H9 (cell line): ENCODE data around the gene KRTAP4-2. TPM values are rescaled to one million over a fixed set of nuclear protein-coding genes. Genes with fewer than 3 reads are reported as not detected.

Experiments used
- DNase-seq: peaks from one replicate; pipeline ENCODE4 v3.0.0-alpha.2; 2017
- H2AFZ ChIP-seq: one replicate; pipeline ENCODE4 v1.6.1; 2013; ENCODE audit warnings: mild to moderate bottlenecking, low read length, control low read depth, moderate library complexity
- H2AK5ac ChIP-seq: 2 replicates; pipeline ENCODE4 v1.6.1; 2013; ENCODE audit warnings: low read length, control low read depth, mixed read lengths; ENCODE audit not compliant: insufficient read length
- H2BK120ac ChIP-seq: one replicate; pipeline ENCODE4 v1.6.1; 2013; ENCODE audit warnings: low read depth, mild to moderate bottlenecking, low read length, control low read depth, inconsistent platforms; ENCODE audit not compliant: poor library complexity, severe bottlenecking
- H2BK12ac ChIP-seq: 2 replicates; pipeline ENCODE4 v1.6.1; 2013; ENCODE audit warnings: low read length, control low read depth, mixed read lengths, low read depth; ENCODE audit not compliant: insufficient read length
- H2BK15ac ChIP-seq: 2 replicates; pipeline ENCODE4 v1.6.1; 2013; ENCODE audit warnings: low read depth, low read length, control low read depth
- H2BK20ac ChIP-seq: one replicate; pipeline ENCODE4 v1.6.1; 2013; ENCODE audit warnings: low read depth, mild to moderate bottlenecking, low read length, control low read depth, inconsistent platforms; ENCODE audit not compliant: poor library complexity, severe bottlenecking
- H2BK5ac ChIP-seq: 2 replicates; pipeline ENCODE4 v1.6.1; 2013; ENCODE audit warnings: low read length, control low read depth, mixed read lengths; ENCODE audit not compliant: insufficient read length
- H3K14ac ChIP-seq: 2 replicates; pipeline ENCODE4 v1.6.1; 2013; ENCODE audit warnings: low read length, control low read depth; ENCODE audit not compliant: insufficient read depth
- H3K18ac ChIP-seq: 2 replicates; pipeline ENCODE4 v1.6.1; 2013; ENCODE audit warnings: low read depth, mild to moderate bottlenecking, mixed read lengths, low read length, control low read depth; ENCODE audit not compliant: insufficient read length
- H3K23ac ChIP-seq: 2 replicates; pipeline ENCODE4 v1.6.1; 2013; ENCODE audit warnings: low read length, control low read depth, mixed read lengths, low read depth; ENCODE audit not compliant: insufficient read length
- H3K23me2 ChIP-seq: 2 replicates; pipeline ENCODE4 v1.6.1; 2013; ENCODE audit warnings: low read depth, mild to moderate bottlenecking, mixed read lengths, low read length, control low read depth; ENCODE audit not compliant: insufficient read length, poor library complexity, severe bottlenecking
- H3K27ac ChIP-seq: 2 replicates; pipeline ENCODE4 v1.5.1; 2013; ENCODE audit warnings: low read length, control low read depth, mixed read lengths, low read depth; ENCODE audit not compliant: insufficient read length
- H3K27me3 ChIP-seq: 2 replicates; pipeline ENCODE4 v1.6.1; 2013; ENCODE audit warnings: low read length, control low read depth, inconsistent platforms; ENCODE audit not compliant: insufficient read depth
- H3K4ac ChIP-seq: 2 replicates; pipeline ENCODE4 v1.6.1; 2013; ENCODE audit warnings: low read depth, mild to moderate bottlenecking, control low read depth, inconsistent platforms, low read length, moderate library complexity
- H3K4me1 ChIP-seq: 2 replicates; pipeline ENCODE4 v1.6.1; 2013; ENCODE audit warnings: low read length, control low read depth, inconsistent platforms; ENCODE audit not compliant: insufficient read depth
- H3K4me2 ChIP-seq: 2 replicates; pipeline ENCODE4 v1.6.1; 2013; ENCODE audit warnings: low read length, control low read depth, mixed read lengths; ENCODE audit not compliant: insufficient read length, insufficient read depth
- H3K56ac ChIP-seq: 2 replicates; pipeline ENCODE4 v1.6.1; 2013; ENCODE audit warnings: low read depth, mild to moderate bottlenecking, mixed read lengths, low read length, control low read depth; ENCODE audit not compliant: insufficient read length
- H3K79me1 ChIP-seq: 2 replicates; pipeline ENCODE4 v1.6.1; 2013; ENCODE audit warnings: low read depth, mild to moderate bottlenecking, moderate library complexity, low read length, control low read depth, inconsistent platforms; ENCODE audit not compliant: insufficient read depth, poor library complexity, severe bottlenecking
- H3K79me2 ChIP-seq: 2 replicates; pipeline ENCODE4 v1.6.1; 2013; ENCODE audit warnings: low read length, control low read depth, inconsistent platforms; ENCODE audit not compliant: insufficient read depth
- H3K9ac ChIP-seq: 2 replicates; pipeline ENCODE4 v1.6.1; 2013; ENCODE audit warnings: low read length, control low read depth, mixed read lengths; ENCODE audit not compliant: insufficient read length; ENCODE audit errors: extremely low read depth
- H3K9me3 ChIP-seq: one replicate; pipeline ENCODE4 v1.6.1; 2013; ENCODE audit warnings: low read depth, low read length, inconsistent platforms; ENCODE audit not compliant: control insufficient read depth
- H3T11ph ChIP-seq: one replicate; pipeline ENCODE4 v1.6.1; 2013; ENCODE audit warnings: mild to moderate bottlenecking, low read length, control low read depth, inconsistent platforms
- H4K20me1 ChIP-seq: one replicate; pipeline ENCODE4 v1.6.1; 2013; ENCODE audit not compliant: control insufficient read depth, insufficient read length, insufficient read depth
- H4K5ac ChIP-seq: 2 replicates; pipeline ENCODE4 v1.6.1; 2013; ENCODE audit warnings: low read depth, mild to moderate bottlenecking, mixed read lengths, low read length, control low read depth; ENCODE audit not compliant: insufficient read length
- H4K8ac ChIP-seq: replicated peaks from 2 replicates; pipeline ENCODE4 v1.6.1; 2013; ENCODE audit warnings: low read length, control low read depth, mixed read lengths, low read depth; ENCODE audit not compliant: insufficient read length
- H4K91ac ChIP-seq: 2 replicates; pipeline ENCODE4 v1.6.1; 2013; ENCODE audit warnings: low read depth, mild to moderate bottlenecking, moderate library complexity, mixed read lengths, low read length, control low read depth; ENCODE audit not compliant: insufficient read length
- H3K27ac Mint-ChIP-seq, 3 experiments: 2 replicates in 2 of 3; 3 replicates in 1 of 3; pipeline ENCODE4 v1.8.0; 2020 to 2021; ENCODE audit warnings: mixed read lengths in 3 of 3, mild to moderate bottlenecking in 1 of 3, moderate library complexity in 1 of 3
- H3K27me3 Mint-ChIP-seq: 2 replicates; pipeline ENCODE4 v1.8.0; 2021; ENCODE audit warnings: low read depth, mild to moderate bottlenecking, moderate library complexity, mixed read lengths
- H3K36me3 Mint-ChIP-seq, 3 experiments: 2 replicates in 2 of 3; 3 replicates in 1 of 3; pipeline ENCODE4 v1.8.0; 2020 to 2021; ENCODE audit warnings: low read depth in 3 of 3, mixed read lengths in 3 of 3; ENCODE audit not compliant: insufficient read depth in 1 of 3
- H3K4me1 Mint-ChIP-seq, 2 experiments: 2 replicates each; pipeline ENCODE4 v1.8.0; 2020; ENCODE audit warnings: mixed read lengths in 2 of 2
- H3K4me3 Mint-ChIP-seq, 2 experiments: 2 replicates in 1 of 2; 3 replicates in 1 of 2; pipeline ENCODE4 v1.8.0; 2020 to 2021; ENCODE audit warnings: mild to moderate bottlenecking in 2 of 2, mixed read lengths in 2 of 2, moderate library complexity in 1 of 2
- H3K9me3 Mint-ChIP-seq, 2 experiments: 2 replicates in 1 of 2; 3 replicates in 1 of 2; pipeline ENCODE4 v1.8.0; 2020; ENCODE audit warnings: mild to moderate bottlenecking in 2 of 2, mixed read lengths in 2 of 2, moderate library complexity in 1 of 2
- WGBS: extraction: QIAGEN DNeasy Blood & Tissue Kit; methylation state at CpG from one replicate; pipeline ENCODE4 v1.1.7; 2013; ENCODE audit warnings: missing lambda C conversion rate, low lambda C conversion rate, mixed read lengths; ENCODE audit not compliant: insufficient read length; ENCODE audit errors: extremely low coverage; 5-methylcytosine and 5-hydroxymethylcytosine counted together
- total RNA-seq: library from RNA; stranded (reverse); gene quantifications from 2 replicates; pipeline ENCODE4 v1.2.1, GENCODE V29; 2021
- TF ChIP-seq, protein P1 (sequence below): fragments of 200-600 bp; sonication (generic); conservative IDR thresholded peaks from 3 replicates; pipeline ENCODE4 v1.8.0; 2021; ENCODE audit warnings: antibody characterized with exemption, mild to moderate bottlenecking

Gene KRTAP4-2
- total RNA-seq, 1 experiment from 2014 or later, result not detected

DNA sequence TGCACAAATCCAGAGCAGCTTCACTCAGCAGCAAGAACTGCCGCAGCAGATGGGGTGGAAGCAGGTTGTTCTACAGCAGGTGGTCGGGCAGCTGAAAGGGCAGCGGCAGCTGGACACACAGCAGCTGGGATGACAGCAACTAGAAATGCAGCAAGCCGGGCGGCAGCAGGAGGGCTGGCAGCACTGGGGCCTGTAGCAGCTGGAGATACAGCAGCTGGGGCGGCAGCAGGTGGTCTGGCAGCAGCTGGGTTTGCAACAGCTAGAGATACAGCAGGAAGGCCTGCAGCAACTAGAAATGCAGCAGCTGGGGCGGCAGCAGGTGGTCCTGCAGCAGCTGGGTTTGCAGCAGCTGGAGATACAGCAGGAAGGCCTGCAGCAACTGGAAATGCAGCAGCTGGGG is 10.5 kb downstream of the KRTAP4-2 start:
- no peaks in the 10 kb centered on the region; a peak in 1 of 5 replicates for H3K9me3 Mint-ChIP-seq
- H3K36me3 Mint-ChIP-seq, result no peaks in the 10 kb centered on the region
- no peak overlapping the region for H3K4me3 Mint-ChIP-seq
- Histone ChIP-seq H3K9me3 (no peaks in the 10 kb centered on the region), H3K79me1 (no peaks in the 10 kb centered on the region), H3T11ph (no peak overlapping the region), H3K4ac (no peak overlapping the region), H3K23ac (no peak overlapping the region), H3K14ac (no peak overlapping the region), H3K79me2 (no peaks in the 10 kb centered on the region), H2BK5ac (no peak overlapping the region), H2AK5ac (no peak overlapping the region), H3K27ac (no peak overlapping the region), H3K4me1 (no peaks in the 10 kb centered on the region), H3K23me2 (no peaks in the 10 kb centered on the region), H2BK120ac (no peak overlapping the region), H3K27me3 (no peaks in the 10 kb centered on the region), H3K18ac (no peak overlapping the region), H4K20me1 (no peaks in the 10 kb centered on the region), H2BK20ac (no peak overlapping the region), H4K91ac (no peak overlapping the region), H3K4me2 (no peak overlapping the region), H2AFZ (no peak overlapping the region), H3K56ac (no peak overlapping the region), H2BK15ac (no peak overlapping the region), H2BK12ac (no peak overlapping the region), H3K9ac (no peak overlapping the region), H4K5ac (no peak overlapping the region), H4K8ac (no peak overlapping the region)
- WGBS, result no CpG with 5 or more reads among the region's 7 CpGs
- no peak for DNase-seq
- TF ChIP-seq, protein P1, sequence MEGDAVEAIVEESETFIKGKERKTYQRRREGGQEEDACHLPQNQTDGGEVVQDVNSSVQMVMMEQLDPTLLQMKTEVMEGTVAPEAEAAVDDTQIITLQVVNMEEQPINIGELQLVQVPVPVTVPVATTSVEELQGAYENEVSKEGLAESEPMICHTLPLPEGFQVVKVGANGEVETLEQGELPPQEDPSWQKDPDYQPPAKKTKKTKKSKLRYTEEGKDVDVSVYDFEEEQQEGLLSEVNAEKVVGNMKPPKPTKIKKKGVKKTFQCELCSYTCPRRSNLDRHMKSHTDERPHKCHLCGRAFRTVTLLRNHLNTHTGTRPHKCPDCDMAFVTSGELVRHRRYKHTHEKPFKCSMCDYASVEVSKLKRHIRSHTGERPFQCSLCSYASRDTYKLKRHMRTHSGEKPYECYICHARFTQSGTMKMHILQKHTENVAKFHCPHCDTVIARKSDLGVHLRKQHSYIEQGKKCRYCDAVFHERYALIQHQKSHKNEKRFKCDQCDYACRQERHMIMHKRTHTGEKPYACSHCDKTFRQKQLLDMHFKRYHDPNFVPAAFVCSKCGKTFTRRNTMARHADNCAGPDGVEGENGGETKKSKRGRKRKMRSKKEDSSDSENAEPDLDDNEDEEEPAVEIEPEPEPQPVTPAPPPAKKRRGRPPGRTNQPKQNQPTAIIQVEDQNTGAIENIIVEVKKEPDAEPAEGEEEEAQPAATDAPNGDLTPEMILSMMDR, result no peak
- no peaks in the 10 kb centered on the region for H3K27me3 Mint-ChIP-seq
- no peak overlapping the region; a peak in 1 of 7 replicates for H3K27ac Mint-ChIP-seq
- H3K4me1 Mint-ChIP-seq, result no peaks in the 10 kb centered on the region
